H1 (cell line): ENCODE measurements around the gene PTPRH. TPM values are rescaled to one million over a fixed set of nuclear protein-coding genes. Genes with fewer than 3 reads are reported as not detected.

Experiments
- CTCF ChIA-PET: fragments of 300-600 bp; sonication (Branson Sonifier 250); formaldehyde crosslinking; loops from one replicate; lab custom pipeline; 2021; ENCODE audit not compliant: partially characterized antibody; lab: Charles Lee
- POLR2A ChIA-PET: fragments of 300-600 bp; sonication (Branson Sonifier 250); formaldehyde crosslinking; loops from one replicate; lab custom pipeline; 2021; ENCODE audit warnings: inconsistent platforms; ENCODE audit not compliant: partially characterized antibody; lab: Charles Lee
- DNase-seq, 2 experiments: peaks; one replicate each; pipeline versions ENCODE4 v3.0.0 to v3.0.0-alpha.2; 2010 to 2022; ENCODE audit warnings: low spot score in 2 of 2, low read depth in 1 of 2, mixed read lengths in 1 of 2
- FAIRE-seq: peaks from 2 replicates; lab custom pipeline; 2011; peaks lifted over from hg19 to GRCh38; lab: Jason Lieb, UNC
- H2AFZ ChIP-seq: 2 replicates; pipeline ENCODE4 v1.8.1; 2012; ENCODE audit warnings: low read length, inconsistent platforms
- H2AK5ac ChIP-seq: 2 replicates; pipeline ENCODE4 v1.6.1; 2013; ENCODE audit warnings: low read depth, low read length
- H2BK120ac ChIP-seq: replicated peaks from 2 replicates; pipeline ENCODE3; 2013; ENCODE audit warnings: low read depth, low read length, inconsistent platforms
- H2BK12ac ChIP-seq: 2 replicates; pipeline ENCODE4 v1.6.1; 2013; ENCODE audit warnings: low read depth, low read length
- H2BK15ac ChIP-seq: 2 replicates; pipeline ENCODE4 v1.6.1; 2013; ENCODE audit warnings: low read length
- H2BK20ac ChIP-seq: 2 replicates; pipeline ENCODE4 v1.6.1; 2013; ENCODE audit warnings: low read length
- H2BK5ac ChIP-seq: 2 replicates; pipeline ENCODE4 v1.6.1; 2013; ENCODE audit warnings: low read depth, low read length
- H3K14ac ChIP-seq: 2 replicates; pipeline ENCODE4 v1.6.1; 2013; ENCODE audit warnings: inconsistent platforms; ENCODE audit not compliant: insufficient read length
- H3K18ac ChIP-seq: 2 replicates; pipeline ENCODE4 v1.6.1; 2013; ENCODE audit warnings: low read length; ENCODE audit errors: extremely low read depth
- H3K23ac ChIP-seq: 2 replicates; pipeline ENCODE4 v1.6.1; 2013; ENCODE audit warnings: inconsistent platforms; ENCODE audit not compliant: insufficient read length
- H3K23me2 ChIP-seq: 2 replicates; pipeline ENCODE4 v1.6.1; 2013; ENCODE audit warnings: low read depth, low read length
- H3K27ac ChIP-seq: 2 replicates; pipeline ENCODE4 v1.6.1; 2011; ENCODE audit warnings: low read depth, low read length, inconsistent platforms
- H3K27me3 ChIP-seq, 4 experiments: replicated peaks in 1 of 4; 1 replicate in 1 of 4; 2 replicates in 3 of 4; pipeline versions ENCODE4 v1.6.1 to v1.8.1; 2011 to 2013; ENCODE audit warnings: low read length in 3 of 4, mild to moderate bottlenecking in 3 of 4, inconsistent platforms in 2 of 4, mixed read lengths in 2 of 4, moderate library complexity in 1 of 4; ENCODE audit not compliant: control insufficient read depth in 3 of 4, insufficient read depth in 3 of 4; ENCODE audit errors: extremely low read depth in 1 of 4
- H3K36me3 ChIP-seq, 4 experiments: 2 replicates each; pipeline versions ENCODE4 v1.6.1 to v1.8.1; 2011 to 2013; ENCODE audit warnings: mild to moderate bottlenecking in 4 of 4, low read length in 3 of 4, moderate library complexity in 2 of 4, control low read depth in 1 of 4, inconsistent platforms in 1 of 4; ENCODE audit not compliant: insufficient read depth in 4 of 4, control insufficient read depth in 2 of 4
- H3K4ac ChIP-seq: replicated peaks from 2 replicates; pipeline ENCODE3; 2013; ENCODE audit warnings: low read length, low read depth, mixed read lengths, inconsistent platforms; ENCODE audit not compliant: insufficient read length
- H3K4me1 ChIP-seq, 4 experiments: replicated peaks in 1 of 4; 1 replicate in 1 of 4; 2 replicates in 3 of 4; pipeline versions ENCODE4 v1.6.1 to v1.8.1; 2011 to 2013; ENCODE audit warnings: low read length in 3 of 4, inconsistent platforms in 2 of 4, mixed read lengths in 1 of 4; ENCODE audit not compliant: insufficient read depth in 4 of 4, control insufficient read depth in 3 of 4
- H3K4me2 ChIP-seq, 2 experiments: 2 replicates each; pipeline versions ENCODE4 v1.6.1 to v1.8.1; 2011 to 2013; ENCODE audit warnings: low read depth in 2 of 2, low read length in 2 of 2, control low read depth in 1 of 2, inconsistent platforms in 1 of 2, mild to moderate bottlenecking in 1 of 2; ENCODE audit not compliant: insufficient read depth in 1 of 2
- H3K4me3 ChIP-seq, 4 experiments: fragments of 200-600, 300-600 bp in 1 of 4; sonication (generic), shearing (Covaris generic), sonication (Bioruptor Twin) in 1 of 4; 2 replicates each; pipeline versions ENCODE4 v1.5.1 to v1.8.1; 2011 to 2016; ENCODE audit warnings: low read length in 4 of 4, low read depth in 3 of 4, control low read depth in 2 of 4, inconsistent platforms in 2 of 4, mild to moderate bottlenecking in 2 of 4, mixed read lengths in 1 of 4, moderate library complexity in 1 of 4; ENCODE audit not compliant: insufficient read depth in 2 of 4; ENCODE audit errors: extremely low read depth in 1 of 4
- H3K56ac ChIP-seq: replicated peaks from 2 replicates; pipeline ENCODE3; 2013; ENCODE audit warnings: low read depth, mild to moderate bottlenecking, mixed read lengths, low read length, inconsistent platforms; ENCODE audit not compliant: insufficient read length
- H3K79me1 ChIP-seq: 2 replicates; pipeline ENCODE4 v1.6.1; 2013; ENCODE audit warnings: low read depth, low read length, control low read depth
- H3K79me2 ChIP-seq, 2 experiments: 2 replicates each; pipeline versions ENCODE4 v1.6.1 to v1.8.1; 2012 to 2013; ENCODE audit warnings: low read length in 2 of 2, mild to moderate bottlenecking in 2 of 2, inconsistent platforms in 1 of 2; ENCODE audit not compliant: insufficient read depth in 2 of 2, control insufficient read depth in 1 of 2
- H3K9ac ChIP-seq, 4 experiments: replicated peaks in 1 of 4; 1 replicate in 1 of 4; 2 replicates in 3 of 4; pipeline versions ENCODE4 v1.6.1 to v1.8.1; 2011 to 2013; ENCODE audit warnings: low read depth in 3 of 4, low read length in 3 of 4, control low read depth in 2 of 4, mild to moderate bottlenecking in 2 of 4, moderate library complexity in 2 of 4, inconsistent platforms in 1 of 4; ENCODE audit errors: extremely low read depth in 1 of 4
- H3K9me3 ChIP-seq, 2 experiments: 2 replicates each; pipeline versions ENCODE4 v1.6.1 to v1.8.1; 2012 to 2013; ENCODE audit warnings: mild to moderate bottlenecking in 2 of 2, moderate library complexity in 2 of 2, control low read depth in 1 of 2, inconsistent platforms in 1 of 2, low read depth in 1 of 2, low read length in 1 of 2, mixed read lengths in 1 of 2; ENCODE audit not compliant: insufficient read depth in 2 of 2
- H4K20me1 ChIP-seq, 2 experiments: replicated peaks in 1 of 2; 2 replicates each; pipeline versions ENCODE3 to v1.8.1; 2011 to 2013; ENCODE audit warnings: inconsistent platforms in 2 of 2, low read length in 2 of 2, mild to moderate bottlenecking in 1 of 2; ENCODE audit not compliant: insufficient read depth in 2 of 2, control insufficient read depth in 1 of 2
- H4K5ac ChIP-seq: 2 replicates; pipeline ENCODE4 v1.6.1; 2013; ENCODE audit warnings: low read length, low read depth, mixed read lengths, inconsistent platforms; ENCODE audit not compliant: insufficient read length
- H4K8ac ChIP-seq: 2 replicates; pipeline ENCODE4 v1.8.0; 2013; ENCODE audit warnings: mild to moderate bottlenecking, moderate library complexity, low read length, inconsistent platforms; ENCODE audit not compliant: insufficient read depth; ENCODE audit errors: extremely low read depth
- H4K91ac ChIP-seq: replicated peaks from 2 replicates; pipeline ENCODE3; 2013; ENCODE audit warnings: low read length, mixed read lengths, inconsistent platforms; ENCODE audit not compliant: insufficient read length
- SIX5 ChIP-seq: IDR thresholded peaks from 2 replicates; pipeline ENCODE4 v1.6.1; 2011; ENCODE audit warnings: mild to moderate bottlenecking, low read depth, low read length
- SP4 ChIP-seq: IDR thresholded peaks from 2 replicates; pipeline ENCODE4 v1.6.1; 2012; ENCODE audit warnings: low read length, inconsistent platforms
- SRF ChIP-seq: IDR thresholded peaks from 2 replicates; pipeline ENCODE4 v1.6.1; 2011; ENCODE audit warnings: mild to moderate bottlenecking, low read depth, low read length, moderate library complexity
- SUZ12 ChIP-seq: fragments of 200-600 bp; sonication (generic); IDR thresholded peaks from 2 replicates; pipeline ENCODE4 v1.6.1; 2012; ENCODE audit warnings: mild to moderate bottlenecking, inconsistent platforms, low read length, moderate library complexity, mixed read lengths
- WGBS, 2 experiments: shearing (Covaris generic) in 1 of 2; methylation state at CpG; one replicate each; pipeline versions ENCODE4 v1.1.6 to v1.1.7; 2013 to 2015; ENCODE audit warnings: low lambda C conversion rate in 2 of 2, mixed read lengths in 2 of 2, inconsistent platforms in 1 of 2, low coverage in 1 of 2, missing lambda C conversion rate in 1 of 2; ENCODE audit not compliant: insufficient replicate concordance in 2 of 2, insufficient coverage in 1 of 2, insufficient read length in 1 of 2; ENCODE audit errors: extremely low coverage in 1 of 2, missing lambda C conversion rate in 1 of 2; 5-methylcytosine and 5-hydroxymethylcytosine counted together
- polyA plus RNA-seq, 7 experiments: library from polyadenylated mRNA; depleted of rRNA in 3 of 7; stranded (reverse) in 5 of 7; unstranded in 2 of 7; fragments of >200 nt in 5 of 7; fragments of 200-250 nt in 2 of 7; gene quantifications; 1 replicate in 5 of 7; 2 replicates in 1 of 7; 4 replicates in 1 of 7; pipeline versions ENCODE4 v1.2.1 to v1.2.3, GENCODE V29; 2011 to 2013; ENCODE audit warnings: missing spikeins in 2 of 7, mixed read lengths in 2 of 7
- total RNA-seq: library from RNA; stranded (reverse); fragmentation: NEBNext Ultra II Directional; extraction: Animal tissue kit (Norgen Biotek cat#: 25700); gene quantifications from 2 replicates; pipeline ENCODE4 v1.2.1, GENCODE V29; 2021
- TF ChIP-seq, protein P1 (sequence below): IDR thresholded peaks from 2 replicates; pipeline ENCODE4 v1.6.1; 2012; ENCODE audit warnings: inconsistent platforms

PTPRH gene
- total and polyA plus RNA-seq, 2 of the 8 experiments (the other 6 are each of a cell fraction or from before 2014, with no cell fraction given): 0.30 to 0.39 TPM

DNA sequence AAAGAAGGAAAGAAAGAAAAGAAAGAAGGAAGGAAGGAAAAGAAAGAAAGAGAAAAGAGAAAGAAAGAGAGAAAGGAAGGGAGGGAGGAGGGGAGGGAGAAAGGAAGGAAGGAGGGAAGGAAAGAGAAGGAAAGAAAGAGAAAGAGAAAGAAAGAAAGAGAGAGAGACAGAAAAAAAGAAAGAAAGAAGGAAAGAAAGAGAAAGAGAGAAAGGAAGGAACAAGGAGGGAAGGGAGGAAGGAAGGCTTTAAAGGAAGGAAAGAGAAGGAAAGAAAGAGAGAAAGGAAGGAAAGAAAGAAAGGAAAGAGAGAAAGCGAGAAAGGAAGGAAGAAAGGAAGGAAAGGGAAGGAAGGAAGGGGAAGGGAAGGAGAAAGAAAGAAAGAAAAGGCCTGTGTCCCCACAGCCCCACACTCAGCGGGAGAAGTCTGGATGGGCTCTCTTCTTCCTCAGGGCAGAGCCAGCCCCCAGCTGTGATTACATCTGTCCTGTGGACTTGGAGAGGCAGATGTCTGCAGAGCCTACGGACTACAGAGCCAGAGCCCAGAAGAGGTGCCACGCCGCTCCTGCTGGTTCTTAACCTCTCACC, 9.6 kb downstream of the PTPRH start:
- no peak overlapping the region for H2BK120ac ChIP-seq
- H3K27ac ChIP-seq: no peak overlapping the region
- no peak overlapping the region for H2BK5ac ChIP-seq
- TF ChIP-seq, protein P1, sequence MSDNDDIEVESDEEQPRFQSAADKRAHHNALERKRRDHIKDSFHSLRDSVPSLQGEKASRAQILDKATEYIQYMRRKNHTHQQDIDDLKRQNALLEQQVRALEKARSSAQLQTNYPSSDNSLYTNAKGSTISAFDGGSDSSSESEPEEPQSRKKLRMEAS: no peak
- TF ChIP-seq SRF (no peak), SIX5 (no peak), SP4 (no peak), SUZ12 (no peak)
- H3K56ac ChIP-seq: no peak overlapping the region
- H3K4me1 ChIP-seq: no peaks in the 10 kb centered on the region
- CTCF ChIA-PET: interaction anchor here (0.6 to 1.5 kb wide), 4 partner anchors 16 to 59 kb away, joined by 3 read pairs; no protein-coding TSS in a partner anchor
- H3K18ac ChIP-seq: no peak overlapping the region
- H3K4ac ChIP-seq: no peak overlapping the region
- no peak overlapping the region for H3K14ac ChIP-seq
- H2AFZ ChIP-seq: no peak overlapping the region
- H4K20me1 ChIP-seq: no peaks in the 10 kb centered on the region
- H3K4me3 ChIP-seq: no peak overlapping the region
- FAIRE-seq (no peak), DNase-seq (no peak)
- H3K27me3 ChIP-seq: no peaks in the 10 kb centered on the region
- no peak overlapping the region for H4K5ac ChIP-seq
- POLR2A ChIA-PET: interaction anchor here (1.1 to 1.9 kb wide), 3 partner anchors 11 to 208 kb away, joined by 3 read pairs; partner anchors contain the start of gene UBE2S
- no peaks in the 10 kb centered on the region for H3K36me3 ChIP-seq
- no peak overlapping the region for H2BK12ac ChIP-seq
- H3K79me2 ChIP-seq: no peaks in the 10 kb centered on the region
- H4K91ac ChIP-seq: no peak overlapping the region
- H3K23me2 ChIP-seq: no peaks in the 10 kb centered on the region; the same call in 1 of the 2 replicates
- no peak overlapping the region for H2AK5ac ChIP-seq
- no peaks in the 10 kb centered on the region for H3K9me3 ChIP-seq
- no peak overlapping the region for H2BK20ac ChIP-seq
- H2BK15ac ChIP-seq: no peak overlapping the region
- no peak overlapping the region for H4K8ac ChIP-seq
- WGBS, 2 experiments: 63% methylated on average over 5 of the region's 5 CpGs; no CpG with 5 or more reads in 1 of the 2 experiments
- H3K79me1 ChIP-seq: no peaks in the 10 kb centered on the region
- no peak overlapping the region for H3K23ac ChIP-seq
- no peak overlapping the region for H3K9ac ChIP-seq
- H3K4me2 ChIP-seq: no peak overlapping the region
